OCI-LY1 (cell line): ENCODE results near the gene AFDN.

Experiments used
- CTCF ChIP-seq: fragments of 200-600 bp; sonication (generic), shearing (Covaris generic); IDR thresholded peaks from 2 replicates; pipeline ENCODE4 v1.5.1; 2017; ENCODE audit warnings: mild to moderate bottlenecking, antibody characterized with exemption, low read length, moderate library complexity, mixed read lengths
- EZH2 ChIP-seq: fragments of 200-600 bp; sonication (generic), shearing (Covaris generic); IDR thresholded peaks from 2 replicates; pipeline ENCODE4 v1.8.0; 2017; ENCODE audit warnings: borderline replicate concordance, mixed run types, mild to moderate bottlenecking, antibody characterized with exemption, low read length, moderate library complexity, mixed read lengths

GRCh38 chr6:167937948-167938911 lies 111.5 kb downstream of the AFDN start:
- TF ChIP-seq CTCF (no peak), EZH2 (no peak)
